Fibroblast of mammary gland (primary cell): ENCODE results near the gene TRANK1.
"Not testable (repeated sequence)": the region's sequence is repeated elsewhere in the genome, so short reads cannot be mapped to it uniquely, and the experiment has no call there.

Experiments used
- DNase-seq: peaks from one replicate; pipeline ENCODE4 v3.0.0-alpha.2; 2010; ENCODE audit warnings: low read depth
- H3K4me3 ChIP-seq: 2 replicates; pipeline ENCODE4 v1.5.1; 2011; ENCODE audit warnings: low read depth, mild to moderate bottlenecking, low read length, moderate library complexity; ENCODE audit not compliant: control insufficient read depth
- TF ChIP-seq, protein P1 (sequence below): conservative IDR thresholded peaks from 2 replicates; pipeline ENCODE4 v1.5.1; 2011; ENCODE audit warnings: low read depth, low read length, inconsistent platforms; ENCODE audit not compliant: control insufficient read depth, insufficient read depth

The TRANK1 gene

DNA sequence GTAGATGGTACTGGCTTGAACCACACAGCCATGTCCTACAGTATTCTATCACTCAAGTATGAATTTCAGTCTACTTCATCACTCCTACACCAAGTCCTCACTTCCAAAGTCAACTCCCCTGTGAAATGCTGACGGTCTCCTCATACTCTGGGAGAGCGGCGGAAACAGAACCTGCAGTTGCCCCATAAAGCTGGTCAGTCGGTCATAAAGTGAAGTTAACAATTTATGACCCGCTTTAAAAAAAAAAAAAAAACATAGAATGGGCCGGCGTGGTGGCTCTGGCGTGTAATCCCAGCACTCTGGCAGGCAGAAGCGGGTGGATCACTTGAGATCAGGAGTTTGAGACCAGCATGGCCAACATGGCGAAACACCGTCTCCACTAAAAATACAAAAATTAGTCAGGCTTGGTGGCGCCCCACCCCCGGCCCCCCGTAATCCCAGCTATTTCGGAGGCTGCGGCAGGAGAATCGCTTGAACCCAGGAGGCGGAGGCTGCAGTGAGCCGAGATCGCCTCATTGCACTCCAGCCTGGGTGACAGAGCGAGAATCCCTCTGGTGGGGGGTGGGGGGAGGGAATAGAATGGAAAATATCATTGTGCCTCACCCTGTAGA lies 2.1 kb downstream of the TRANK1 start:
- TF ChIP-seq, protein P1, sequence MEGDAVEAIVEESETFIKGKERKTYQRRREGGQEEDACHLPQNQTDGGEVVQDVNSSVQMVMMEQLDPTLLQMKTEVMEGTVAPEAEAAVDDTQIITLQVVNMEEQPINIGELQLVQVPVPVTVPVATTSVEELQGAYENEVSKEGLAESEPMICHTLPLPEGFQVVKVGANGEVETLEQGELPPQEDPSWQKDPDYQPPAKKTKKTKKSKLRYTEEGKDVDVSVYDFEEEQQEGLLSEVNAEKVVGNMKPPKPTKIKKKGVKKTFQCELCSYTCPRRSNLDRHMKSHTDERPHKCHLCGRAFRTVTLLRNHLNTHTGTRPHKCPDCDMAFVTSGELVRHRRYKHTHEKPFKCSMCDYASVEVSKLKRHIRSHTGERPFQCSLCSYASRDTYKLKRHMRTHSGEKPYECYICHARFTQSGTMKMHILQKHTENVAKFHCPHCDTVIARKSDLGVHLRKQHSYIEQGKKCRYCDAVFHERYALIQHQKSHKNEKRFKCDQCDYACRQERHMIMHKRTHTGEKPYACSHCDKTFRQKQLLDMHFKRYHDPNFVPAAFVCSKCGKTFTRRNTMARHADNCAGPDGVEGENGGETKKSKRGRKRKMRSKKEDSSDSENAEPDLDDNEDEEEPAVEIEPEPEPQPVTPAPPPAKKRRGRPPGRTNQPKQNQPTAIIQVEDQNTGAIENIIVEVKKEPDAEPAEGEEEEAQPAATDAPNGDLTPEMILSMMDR: no peak
- no peak for DNase-seq
- H3K4me3 ChIP-seq: no peak overlapping the region

DNA sequence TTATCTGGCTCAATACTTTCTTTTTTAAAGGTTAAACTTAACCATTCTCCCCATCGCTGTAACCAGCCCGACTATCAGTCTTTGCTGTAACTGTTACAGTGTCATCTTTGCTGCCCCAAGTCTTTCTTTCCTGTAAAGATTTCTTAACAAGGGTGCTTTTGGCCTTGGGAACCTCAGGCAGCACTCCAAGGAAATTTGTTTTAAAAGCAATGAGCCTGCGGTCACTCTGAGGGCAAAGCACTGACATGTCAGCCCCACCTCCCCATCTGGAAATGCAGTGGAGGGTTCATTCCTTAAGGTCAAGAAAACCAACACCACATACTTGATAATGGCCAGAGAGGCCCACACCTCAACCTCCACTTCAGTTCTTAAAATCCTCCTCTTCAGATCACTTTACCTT lies 3.2 kb downstream of the TRANK1 start:
- peak; percentile 31 for DNase-seq
- TF ChIP-seq, protein P1: no peak
- H3K4me3 ChIP-seq: no peak overlapping the region

DNA sequence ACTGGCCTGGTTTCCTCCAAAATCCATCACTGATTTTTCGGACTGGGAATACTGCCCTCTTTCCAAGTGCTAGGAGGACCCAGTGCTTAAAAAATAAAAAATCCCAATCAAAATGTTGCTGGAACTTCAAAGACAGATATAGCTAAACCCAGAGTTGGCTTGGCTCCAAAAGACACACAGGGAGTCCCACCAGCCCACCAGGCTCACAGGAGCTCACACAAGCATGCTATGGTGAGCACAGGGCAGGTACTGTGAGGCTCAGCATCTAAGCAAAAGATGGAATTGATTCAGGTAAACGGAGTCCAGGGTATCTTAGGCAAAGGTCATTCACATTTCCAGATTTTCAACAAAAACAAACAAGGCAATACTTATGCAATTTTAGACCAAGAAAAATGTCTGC lies 3.7 kb downstream of the TRANK1 start:
- TF ChIP-seq, protein P1: no peak
- H3K4me3 ChIP-seq: no peak overlapping the region
- DNase-seq: no peak

DNA sequence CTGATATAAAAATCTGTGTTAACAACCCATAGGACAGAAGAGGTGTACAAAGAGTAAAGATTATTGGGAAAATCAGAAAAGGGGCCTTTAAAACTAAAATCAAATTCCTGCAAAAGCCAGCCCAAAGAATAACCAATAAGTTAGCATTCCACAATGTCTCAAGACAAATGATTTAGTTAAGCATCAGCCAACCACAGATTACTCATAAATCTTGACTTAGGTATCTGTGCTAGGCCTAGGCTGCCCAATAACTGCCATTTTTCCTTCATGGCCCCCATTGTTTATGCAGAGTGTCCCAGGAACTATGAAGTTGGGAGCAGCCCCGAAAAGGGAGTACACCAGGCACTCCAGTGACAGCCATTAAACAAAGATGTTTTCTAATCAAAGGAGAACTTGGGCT lies 7.4 kb downstream of the TRANK1 start:
- no peak overlapping the region for H3K4me3 ChIP-seq

DNA sequence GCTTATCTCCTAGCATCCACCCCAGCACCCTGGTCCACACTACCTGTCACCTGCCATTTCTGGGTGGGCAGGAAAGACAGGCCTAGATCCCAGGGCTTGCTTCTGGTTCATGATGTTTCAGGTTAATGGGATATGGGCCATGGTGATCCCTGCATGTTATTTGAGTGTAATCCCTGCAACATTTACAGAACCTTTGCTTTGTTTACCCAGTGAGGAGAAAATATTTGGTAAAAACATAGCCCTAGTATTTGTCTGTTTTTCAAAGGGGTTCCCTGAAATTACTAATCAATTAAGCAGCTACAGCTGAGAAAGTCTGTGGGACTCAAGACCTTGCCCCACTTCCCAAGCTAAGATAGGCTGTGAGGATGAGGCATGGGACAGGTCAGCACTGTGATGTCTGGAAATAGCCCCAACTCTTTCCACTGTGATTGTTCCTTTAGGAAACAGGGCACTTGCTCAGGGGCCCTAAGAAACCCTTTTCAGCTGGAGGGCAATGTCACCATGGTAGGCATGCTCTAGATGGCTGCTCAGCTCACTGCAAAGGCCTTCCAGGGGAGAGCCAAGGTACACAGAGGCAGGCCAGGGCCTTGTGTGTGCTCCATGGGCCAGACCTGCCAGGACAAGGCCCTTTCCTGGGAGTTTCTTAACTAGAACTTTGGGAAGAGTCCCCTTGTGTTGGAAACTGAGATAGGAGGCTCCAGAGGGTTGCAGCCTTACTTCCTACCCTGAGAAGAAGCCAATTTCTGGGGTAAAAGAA lies 11.1 kb downstream of the TRANK1 start:
- TF ChIP-seq, protein P1: no peak
- DNase-seq: no peak
- no peak overlapping the region for H3K4me3 ChIP-seq

More for the DNA sequence above, 7.4 kb downstream of the TRANK1 start:
- TF ChIP-seq, protein P1: no peak
- DNase-seq: no peak

DNA sequence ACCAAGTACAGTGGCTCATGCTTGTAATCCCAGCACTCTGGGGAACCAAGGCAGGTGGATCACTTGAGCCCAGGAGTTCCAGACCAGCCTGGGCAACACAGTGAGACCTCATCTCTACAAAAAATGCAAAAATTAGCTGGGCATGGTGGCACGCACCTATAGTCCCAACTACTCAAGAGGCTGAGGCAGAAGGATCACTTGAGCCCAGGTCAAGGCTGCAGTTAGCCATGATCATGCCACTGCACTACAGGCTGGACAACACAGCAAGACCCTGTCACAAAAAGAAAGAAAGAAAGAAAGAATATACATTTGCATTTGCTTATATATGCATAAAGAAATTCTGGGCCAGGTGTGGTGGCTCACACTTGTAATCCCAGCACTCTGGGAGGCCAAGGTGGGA lies 13.4 kb downstream of the TRANK1 start:
- not testable (repeated sequence) for H3K4me3 ChIP-seq, DNase-seq

DNA sequence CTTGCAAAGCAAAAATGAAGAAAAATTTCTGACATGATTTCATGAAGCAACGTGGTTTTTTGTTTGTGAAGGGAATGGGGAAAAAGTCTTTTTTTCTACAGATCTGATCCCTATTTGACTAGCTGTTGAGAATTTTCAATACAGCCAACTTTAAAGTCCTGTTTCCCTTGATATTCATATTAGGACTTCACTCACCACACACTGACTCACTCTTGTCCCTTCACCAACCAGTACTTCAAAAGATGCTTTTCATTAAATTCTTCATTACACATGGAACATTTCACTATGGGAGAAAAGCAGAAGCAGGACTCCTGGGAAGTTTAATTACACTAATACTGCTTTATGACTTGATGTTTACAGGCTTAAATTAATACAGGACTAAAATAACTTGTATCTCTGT lies 16.6 kb downstream of the TRANK1 start:
- TF ChIP-seq, protein P1: no peak
- peak; percentile 20 for DNase-seq
- H3K4me3 ChIP-seq: no peak overlapping the region
